Uterus (tissue), 2 donors: Measurements from ENCODE around the gene CRY1.

ENCODE experiments used
- CTCF ChIP-seq, 4 experiments: fragments of 200-600 bp in 2 of 4; fragments of 450-650 bp in 2 of 4; sonication (generic) in 2 of 4; IDR thresholded peaks; one replicate each; pipeline ENCODE4 v1.5.1; 2016 to 2019; ENCODE audit warnings: antibody characterized with exemption in 4 of 4, mild to moderate bottlenecking in 2 of 4, moderate library complexity in 1 of 4
- POLR2A ChIP-seq, 2 donors: fragments of 450-650 bp; IDR thresholded peaks; one replicate each; pipeline ENCODE4 v1.6.1; 2016; ENCODE audit warnings: antibody characterized with exemption in 2 of 2, mild to moderate bottlenecking in 1 of 2, moderate library complexity in 1 of 2

GRCh38 chr12:107042801-107043200, 50.5 kb downstream of the CRY1 start:
- no peak for TF ChIP-seq CTCF (IDR thresholded peaks at IDR 0.05)
- TF ChIP-seq POLR2A (IDR thresholded peaks at IDR 0.05), result no peak
